AG04450 (cell line): Measurements from ENCODE around the gene ZCCHC7. TPM values are rescaled to one million over a fixed set of nuclear protein-coding genes. Genes with fewer than 3 reads are reported as not detected.
"Not testable (repeated sequence)": the region's sequence is repeated elsewhere in the genome, so short reads cannot be mapped to it uniquely, and the experiment has no call there.

Experiments
- CTCF ChIA-PET: fragments of 300-600, 350-600 bp; formaldehyde crosslinking; extraction: SDS; loops from one replicate; lab custom pipeline; 2022; ENCODE audit warnings: antibody characterized with exemption, inconsistent platforms; lab: Charles Lee
- POLR2A ChIA-PET: fragments of 350-600 bp; formaldehyde crosslinking; extraction: SDS; loops from one replicate; lab custom pipeline; 2021; ENCODE audit warnings: antibody characterized with exemption, inconsistent platforms; lab: Yijun Ruan, JAX
- DNase-seq: peaks from one replicate; pipeline ENCODE4 v3.0.0-alpha.2; 2011; ENCODE audit warnings: low read depth, low spot score
- H3K27ac ChIP-seq: one replicate; pipeline ENCODE4 v1.5.1; 2012; ENCODE audit warnings: low read depth, low read length, control low read depth
- H3K27me3 ChIP-seq: one replicate; pipeline ENCODE4 v1.6.0; 2012; ENCODE audit warnings: low read length; ENCODE audit not compliant: control insufficient read depth, insufficient read depth
- H3K4me3 ChIP-seq: 2 replicates; pipeline ENCODE4 v1.5.1; 2011; ENCODE audit warnings: mild to moderate bottlenecking, low read depth, low read length, control low read depth
- H3K9me3 ChIP-seq: 2 replicates; pipeline ENCODE4 v1.5.1; 2012; ENCODE audit warnings: low read length; ENCODE audit not compliant: control insufficient read depth, insufficient read depth
- CTCF ChIP-seq: IDR thresholded peaks from 2 replicates; pipeline ENCODE4 v1.5.1; 2011; ENCODE audit warnings: low read depth, low read length, control low read depth, inconsistent platforms
- polyA plus RNA-seq: library from polyadenylated mRNA; depleted of rRNA; stranded (reverse); fragments of >200 nt; gene quantifications from 2 replicates; pipeline ENCODE4 v1.2.3, GENCODE V29; 2011

Gene ZCCHC7
- polyA plus RNA-seq, 1 experiment, result 21.6 TPM

GRCh38 chr9:37289631-37290030, 169.3 kb downstream of the ZCCHC7 start:
- no peak for DNase-seq
- Histone ChIP-seq H3K27me3 (no peaks in the 10 kb centered on the region), H3K4me3 (no peak overlapping the region), H3K9me3 (no peaks in the 10 kb centered on the region), H3K27ac (no peak overlapping the region)
- ChIA-PET POLR2A (no interaction called here), CTCF (no interaction called here)
- TF ChIP-seq CTCF, result no peak

- no peak for DNase-seq
- no peak overlapping the region for H3K4me3 ChIP-seq
- no peaks in the 10 kb centered on the region for H3K27me3 ChIP-seq
- CTCF ChIA-PET, result no interaction called here
- POLR2A ChIA-PET, result no interaction called here
- TF ChIP-seq CTCF, result no peak
- no peaks in the 10 kb centered on the region for H3K9me3 ChIP-seq
- peak overlapping the region; percentile 54 for H3K27ac ChIP-seq
These were observed 170.1 kb downstream of the ZCCHC7 start for GRCh38 chr9:37290366-37290939.

- no peak for TF ChIP-seq CTCF
- Histone ChIP-seq H3K9me3 (no peaks in the 10 kb centered on the region), H3K27me3 (no peaks in the 10 kb centered on the region), H3K27ac (no peak overlapping the region), H3K4me3 (peak overlapping the region; percentile 8; the same call in 1 of the 2 replicates)
- ChIA-PET POLR2A (no interaction called here), CTCF (no interaction called here)
- DNase-seq, result peak; percentile 29
These were observed 170.6 kb downstream of the ZCCHC7 start for GRCh38 chr9:37290940-37291485.

- DNase-seq, CTCF ChIA-PET, H3K27me3 ChIP-seq, H3K27ac ChIP-seq, H3K4me3 ChIP-seq, H3K9me3 ChIP-seq, POLR2A ChIA-PET: not testable (repeated sequence)
These were observed 171.4 kb downstream of the ZCCHC7 start for GRCh38 chr9:37291612-37292238.

- Histone ChIP-seq H3K4me3 (no peak overlapping the region), H3K27ac (no peak overlapping the region), H3K9me3 (no peaks in the 10 kb centered on the region), H3K27me3 (no peaks in the 10 kb centered on the region)
- CTCF ChIA-PET, result interaction anchor here (0.7 kb wide), 1 partner anchor 297 kb away, joined by 3 read pairs; no protein-coding TSS in a partner anchor
- no peak for TF ChIP-seq CTCF
- POLR2A ChIA-PET, result no interaction called here
- DNase-seq, result no peak
These were observed 172.5 kb downstream of the ZCCHC7 start for GRCh38 chr9:37292896-37293295.
